ENCODE results near the gene NOL4L.

GRCh38 chr20:32446301-32447100 is 138.6 kb downstream of the NOL4L start:
- no peak for TF ChIP-seq CTCF (IDR thresholded peaks at IDR 0.05; ENCODE audit: low read depth, low read length)
- TF ChIP-seq POLR2A (IDR thresholded peaks at IDR 0.05; ENCODE audit: extremely low read depth, insufficient read length), result no peak
- no peak for TF ChIP-seq MAX (IDR thresholded peaks at IDR 0.05; ENCODE audit: low read depth, low read length)

Data from NB4 (cell line).